GM12865 (cell line): ENCODE data around the gene PANX3.

Source experiments
- DNase-seq: peaks from one replicate; pipeline ENCODE4 v3.0.0; 2010; ENCODE audit warnings: low read depth
- H3K4me3 ChIP-seq: 2 replicates; pipeline ENCODE4 v1.5.1; 2011; ENCODE audit warnings: mild to moderate bottlenecking, low read depth, low read length, control low read depth
- TF ChIP-seq, protein P1 (sequence below): IDR thresholded peaks from 2 replicates; pipeline ENCODE4 v1.5.1; 2011; ENCODE audit warnings: low read length, control low read depth, low read depth, inconsistent platforms; ENCODE audit not compliant: insufficient read depth; ENCODE audit errors: missing control alignments

PANX3 gene

GRCh38 chr11:124625504-124626168, 14.4 kb downstream of the PANX3 start:
- TF ChIP-seq, protein P1, sequence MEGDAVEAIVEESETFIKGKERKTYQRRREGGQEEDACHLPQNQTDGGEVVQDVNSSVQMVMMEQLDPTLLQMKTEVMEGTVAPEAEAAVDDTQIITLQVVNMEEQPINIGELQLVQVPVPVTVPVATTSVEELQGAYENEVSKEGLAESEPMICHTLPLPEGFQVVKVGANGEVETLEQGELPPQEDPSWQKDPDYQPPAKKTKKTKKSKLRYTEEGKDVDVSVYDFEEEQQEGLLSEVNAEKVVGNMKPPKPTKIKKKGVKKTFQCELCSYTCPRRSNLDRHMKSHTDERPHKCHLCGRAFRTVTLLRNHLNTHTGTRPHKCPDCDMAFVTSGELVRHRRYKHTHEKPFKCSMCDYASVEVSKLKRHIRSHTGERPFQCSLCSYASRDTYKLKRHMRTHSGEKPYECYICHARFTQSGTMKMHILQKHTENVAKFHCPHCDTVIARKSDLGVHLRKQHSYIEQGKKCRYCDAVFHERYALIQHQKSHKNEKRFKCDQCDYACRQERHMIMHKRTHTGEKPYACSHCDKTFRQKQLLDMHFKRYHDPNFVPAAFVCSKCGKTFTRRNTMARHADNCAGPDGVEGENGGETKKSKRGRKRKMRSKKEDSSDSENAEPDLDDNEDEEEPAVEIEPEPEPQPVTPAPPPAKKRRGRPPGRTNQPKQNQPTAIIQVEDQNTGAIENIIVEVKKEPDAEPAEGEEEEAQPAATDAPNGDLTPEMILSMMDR = no peak
- H3K4me3 ChIP-seq = no peak overlapping the region
- DNase-seq = no peak

- no peak for DNase-seq
These were observed 16.3 kb downstream of the PANX3 start for GRCh38 chr11:124627546-124627945.

DNA sequence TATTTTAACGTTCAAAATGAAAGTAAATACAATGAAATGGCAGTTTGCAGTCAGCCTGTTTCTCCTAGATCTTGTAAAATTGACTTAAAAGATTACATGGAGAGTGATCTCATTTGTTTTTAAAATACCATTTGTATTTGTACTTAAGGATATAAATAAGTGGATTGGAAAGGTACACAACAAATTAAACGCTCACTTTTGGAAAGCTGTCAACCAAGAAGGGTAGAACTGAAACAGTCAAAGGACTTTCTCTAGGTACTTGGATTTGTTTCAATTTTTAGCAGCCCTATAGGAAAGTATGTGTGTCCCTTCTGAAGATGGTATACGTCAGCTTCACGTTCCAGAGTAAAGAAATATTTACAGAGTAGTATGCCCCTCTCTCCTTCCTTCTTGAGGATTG, 18.7 kb downstream of the PANX3 start:
- DNase-seq = no peak
- no peak overlapping the region for H3K4me3 ChIP-seq
- TF ChIP-seq, protein P1 = no peak

More at GRCh38 chr11:124627546-124627945, 16.3 kb downstream of the PANX3 start:
- TF ChIP-seq, protein P1 = no peak
- H3K4me3 ChIP-seq = no peak overlapping the region

DNA sequence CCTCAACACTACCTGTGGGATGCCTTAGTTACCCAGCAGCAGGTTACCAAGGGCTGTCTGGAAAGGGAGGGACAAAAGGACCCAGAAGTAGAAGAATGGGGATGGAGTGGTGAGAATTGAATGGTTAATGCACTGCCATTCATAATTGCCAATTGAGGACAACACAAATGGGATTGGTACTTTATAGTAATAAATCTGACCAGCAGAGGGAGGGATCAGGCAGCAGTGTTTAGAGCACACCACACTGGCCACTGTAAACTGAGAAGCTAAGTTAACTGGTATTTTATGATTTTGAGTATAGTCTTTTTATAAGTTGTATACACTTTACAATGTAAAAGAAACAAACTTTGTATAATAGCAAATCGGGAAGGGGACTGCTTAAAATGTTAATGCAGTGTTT, 22.1 kb downstream of the PANX3 start:
- TF ChIP-seq, protein P1 = no peak
- H3K4me3 ChIP-seq = no peak overlapping the region
- DNase-seq = no peak

- DNase-seq = no peak
- TF ChIP-seq, protein P1 = no peak
- H3K4me3 ChIP-seq = no peak overlapping the region
These were observed 24.7 kb downstream of the PANX3 start for GRCh38 chr11:124635932-124636331.

GRCh38 chr11:124638500-124638899, 27.3 kb downstream of the PANX3 start:
- TF ChIP-seq, protein P1 = no peak
- no peak overlapping the region for H3K4me3 ChIP-seq
- DNase-seq = no peak

DNA sequence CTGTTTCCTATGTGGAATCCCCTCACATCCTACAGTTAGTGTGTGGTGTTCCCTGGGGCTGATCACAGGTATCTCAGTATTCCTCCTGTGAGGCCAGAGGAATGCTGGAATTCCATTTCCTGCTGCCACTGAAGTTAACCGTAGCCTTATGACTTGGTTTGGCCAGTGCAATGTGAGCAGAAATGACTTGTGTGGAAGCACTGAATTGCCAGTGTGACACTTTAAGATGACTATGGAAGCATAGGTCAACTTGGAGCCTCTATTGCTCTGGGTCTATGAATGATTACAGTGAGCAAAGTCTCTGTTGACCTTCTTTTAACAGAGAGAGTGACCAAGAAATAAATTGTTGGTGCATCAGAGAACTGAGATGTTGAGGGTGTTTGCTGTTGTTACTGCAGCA, 28.0 kb downstream of the PANX3 start:
- H3K4me3 ChIP-seq = no peak overlapping the region
- no peak for DNase-seq
- TF ChIP-seq, protein P1 = no peak
